WTC11 (cell line): ENCODE results near the gene POMGNT2. TPM values are rescaled to one million over a fixed set of nuclear protein-coding genes. Genes with fewer than 3 reads are reported as not detected.
"Not testable (repeated sequence)": the region's sequence is repeated elsewhere in the genome, so short reads cannot be mapped to it uniquely, and the experiment has no call there.

ENCODE experiments used
- ATAC-seq: fragments of 200-7000 bp; cut with Tn5 transposase; 2 replicates; pipeline ENCODE4 v1.10.0; 2021; ENCODE audit warnings: mild to moderate bottlenecking, moderate library complexity
- CTCF ChIA-PET: fragments of 300-600 bp; sonication (Branson Sonifier 250); formaldehyde crosslinking; loops from one replicate; lab custom pipeline; 2021; ENCODE audit warnings: antibody characterized with exemption; lab: Charles Lee
- POLR2A ChIA-PET: fragments of 350-600 bp; sonication (Branson Sonifier 250); formaldehyde crosslinking; loops from one replicate; lab custom pipeline; 2021; ENCODE audit warnings: antibody characterized with exemption; lab: Charles Lee
- DNase-seq: peaks from one replicate; pipeline ENCODE4 v3.0.0; 2021; ENCODE audit warnings: low spot score
- H3K27ac Mint-ChIP-seq: 2 replicates; pipeline ENCODE4 v1.8.0; 2021; ENCODE audit warnings: mixed read lengths
- H3K27me3 Mint-ChIP-seq: 2 replicates; pipeline ENCODE4 v1.8.0; 2021; ENCODE audit warnings: low read depth, mild to moderate bottlenecking, moderate library complexity, mixed read lengths
- H3K36me3 Mint-ChIP-seq: 2 replicates; pipeline ENCODE4 v1.8.0; 2021; ENCODE audit warnings: mixed read lengths
- H3K4me1 Mint-ChIP-seq: 2 replicates; pipeline ENCODE4 v1.8.0; 2022; ENCODE audit warnings: mixed read lengths
- H3K4me3 Mint-ChIP-seq: 2 replicates; pipeline ENCODE4 v1.8.0; 2021; ENCODE audit warnings: mild to moderate bottlenecking, moderate library complexity, mixed read lengths
- H3K9me3 Mint-ChIP-seq: 2 replicates; pipeline ENCODE4 v1.8.0; 2021; ENCODE audit warnings: mixed read lengths
- IRF2 ChIP-seq: sonication (generic); formaldehyde crosslinking; IDR thresholded peaks from 2 replicates; pipeline ENCODE4 v1.8.0; 2022; ENCODE audit warnings: low read depth, missing genetic modification reagents, borderline replicate concordance
- JUN ChIP-seq: sonication (generic); formaldehyde crosslinking; IDR thresholded peaks from 2 replicates; pipeline ENCODE4 v1.8.0; 2023; ENCODE audit warnings: mild to moderate bottlenecking, missing genetic modification reagents
- MYBL2 ChIP-seq: sonication (generic); formaldehyde crosslinking; IDR thresholded peaks from 2 replicates; pipeline ENCODE4 v1.8.1; 2023; ENCODE audit warnings: mild to moderate bottlenecking, moderate library complexity, missing genetic modification reagents
- NFATC4 ChIP-seq: fragments of 250-450 bp; sonication (Bioruptor Pico); IDR thresholded peaks from 2 replicates; pipeline ENCODE4 v1.9.0; 2021; ENCODE audit warnings: mild to moderate bottlenecking
- OVOL2 ChIP-seq: fragments of 250-450 bp; sonication (Bioruptor Pico); IDR thresholded peaks from 2 replicates; pipeline ENCODE4 v1.9.0; 2021; ENCODE audit warnings: mild to moderate bottlenecking, borderline replicate concordance
- SMAD4 ChIP-seq: sonication (generic); formaldehyde crosslinking; IDR thresholded peaks from 2 replicates; pipeline ENCODE4 v1.8.0; 2022; ENCODE audit warnings: mild to moderate bottlenecking, missing genetic modification reagents
- SOX15 ChIP-seq: fragments of 250-450 bp; sonication (Bioruptor Pico); IDR thresholded peaks from 2 replicates; pipeline ENCODE4 v1.9.0; 2021; ENCODE audit warnings: mild to moderate bottlenecking
- ZBTB21 ChIP-seq: sonication (generic); formaldehyde crosslinking; IDR thresholded peaks from 2 replicates; pipeline ENCODE4 v1.8.1; 2023; ENCODE audit warnings: mild to moderate bottlenecking, missing genetic modification reagents, borderline replicate concordance
- ZNF121 ChIP-seq: sonication (generic); formaldehyde crosslinking; IDR thresholded peaks from 2 replicates; pipeline ENCODE4 v1.8.0; 2023; ENCODE audit warnings: missing genetic modification reagents
- ZNF317 ChIP-seq: sonication (generic); formaldehyde crosslinking; IDR thresholded peaks from 2 replicates; pipeline ENCODE4 v1.8.1; 2023; ENCODE audit warnings: low read depth, mild to moderate bottlenecking, moderate library complexity, missing genetic modification reagents, borderline replicate concordance
- ZNF671 ChIP-seq: fragments of 250-450 bp; sonication (Bioruptor Pico); IDR thresholded peaks from 2 replicates; pipeline ENCODE4 v1.8.0; 2021; ENCODE audit warnings: mild to moderate bottlenecking
- total RNA-seq: library from RNA; stranded (reverse); gene quantifications from 3 replicates; pipeline ENCODE4 v1.2.3, GENCODE V29; 2021
- TF ChIP-seq, protein P1 (sequence below): fragments of 250-450 bp; sonication (Bioruptor Pico); IDR thresholded peaks from 2 replicates; pipeline ENCODE4 v2.1.2; 2022; ENCODE audit warnings: mild to moderate bottlenecking, moderate library complexity
- TF ChIP-seq, protein P2 (sequence below): fragments of 200-600 bp; IDR thresholded peaks from 2 replicates; pipeline ENCODE4 v1.8.0; 2022; ENCODE audit warnings: antibody characterized with exemption
- TF ChIP-seq, protein P3 (sequence below): sonication (generic); formaldehyde crosslinking; IDR thresholded peaks from 2 replicates; pipeline ENCODE4 v1.8.1; 2023; ENCODE audit warnings: mild to moderate bottlenecking, missing genetic modification reagents
- TF ChIP-seq, protein P4 (sequence below): fragments of 250-450 bp; sonication (Bioruptor Pico); IDR thresholded peaks from 2 replicates; pipeline ENCODE4 v1.9.0; 2021; ENCODE audit warnings: mild to moderate bottlenecking, borderline replicate concordance
- TF ChIP-seq, protein P5 (sequence below): fragments of 250-450 bp; sonication (Bioruptor Pico); IDR thresholded peaks from 2 replicates; pipeline ENCODE4 v1.9.0; 2021; ENCODE audit warnings: mild to moderate bottlenecking
- TF ChIP-seq, protein P6 (sequence below): fragments of 250-450 bp; sonication (Bioruptor Pico); IDR thresholded peaks from 2 replicates; pipeline ENCODE4 v1.8.0; 2021; ENCODE audit warnings: mild to moderate bottlenecking
- TF ChIP-seq, protein P7 (sequence below): sonication (generic); formaldehyde crosslinking; IDR thresholded peaks from 2 replicates; pipeline ENCODE4 v1.8.0; 2022; ENCODE audit warnings: mild to moderate bottlenecking, missing genetic modification reagents
- TF ChIP-seq, protein P8 (sequence below): sonication (generic); formaldehyde crosslinking; IDR thresholded peaks from 2 replicates; pipeline ENCODE4 v1.8.1; 2023; ENCODE audit warnings: mild to moderate bottlenecking, missing genetic modification reagents

Gene POMGNT2
- total RNA-seq, 1 experiment from 2014 or later: 12.5 TPM

DNA sequence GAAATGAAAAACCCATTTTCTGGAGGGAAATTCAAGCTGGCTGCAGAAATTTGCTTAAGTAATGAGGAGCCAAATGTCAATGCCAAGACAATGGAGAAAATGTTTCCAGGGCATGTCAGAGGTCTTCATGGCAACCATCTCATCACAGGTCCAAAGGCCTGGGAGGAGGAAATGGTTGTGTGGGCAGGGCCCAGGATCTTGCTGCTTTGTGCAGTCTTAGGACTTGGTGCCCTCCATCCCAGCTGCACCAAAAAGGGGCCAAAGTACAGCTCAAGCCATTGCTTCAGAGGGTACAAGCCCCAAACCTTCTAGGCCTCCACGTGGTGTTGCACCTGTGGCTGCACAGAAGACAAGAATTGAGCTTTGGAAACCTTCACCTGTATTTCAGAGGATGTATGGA is 59.3 kb downstream of the POMGNT2 start (continued):
- TF ChIP-seq JUN (CRISPR knock-in tag) (no peak), SMAD4 (no peak)
- TF ChIP-seq, protein P1, sequence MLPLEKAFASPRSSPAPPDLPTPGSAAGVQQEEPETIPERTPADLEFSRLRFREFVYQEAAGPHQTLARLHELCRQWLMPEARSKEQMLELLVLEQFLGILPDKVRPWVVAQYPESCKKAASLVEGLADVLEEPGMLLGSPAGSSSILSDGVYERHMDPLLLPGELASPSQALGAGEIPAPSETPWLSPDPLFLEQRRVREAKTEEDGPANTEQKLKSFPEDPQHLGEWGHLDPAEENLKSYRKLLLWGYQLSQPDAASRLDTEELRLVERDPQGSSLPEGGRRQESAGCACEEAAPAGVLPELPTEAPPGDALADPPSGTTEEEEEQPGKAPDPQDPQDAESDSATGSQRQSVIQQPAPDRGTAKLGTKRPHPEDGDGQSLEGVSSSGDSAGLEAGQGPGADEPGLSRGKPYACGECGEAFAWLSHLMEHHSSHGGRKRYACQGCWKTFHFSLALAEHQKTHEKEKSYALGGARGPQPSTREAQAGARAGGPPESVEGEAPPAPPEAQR (CRISPR knock-in tag): no peak
- TF ChIP-seq, protein P2, sequence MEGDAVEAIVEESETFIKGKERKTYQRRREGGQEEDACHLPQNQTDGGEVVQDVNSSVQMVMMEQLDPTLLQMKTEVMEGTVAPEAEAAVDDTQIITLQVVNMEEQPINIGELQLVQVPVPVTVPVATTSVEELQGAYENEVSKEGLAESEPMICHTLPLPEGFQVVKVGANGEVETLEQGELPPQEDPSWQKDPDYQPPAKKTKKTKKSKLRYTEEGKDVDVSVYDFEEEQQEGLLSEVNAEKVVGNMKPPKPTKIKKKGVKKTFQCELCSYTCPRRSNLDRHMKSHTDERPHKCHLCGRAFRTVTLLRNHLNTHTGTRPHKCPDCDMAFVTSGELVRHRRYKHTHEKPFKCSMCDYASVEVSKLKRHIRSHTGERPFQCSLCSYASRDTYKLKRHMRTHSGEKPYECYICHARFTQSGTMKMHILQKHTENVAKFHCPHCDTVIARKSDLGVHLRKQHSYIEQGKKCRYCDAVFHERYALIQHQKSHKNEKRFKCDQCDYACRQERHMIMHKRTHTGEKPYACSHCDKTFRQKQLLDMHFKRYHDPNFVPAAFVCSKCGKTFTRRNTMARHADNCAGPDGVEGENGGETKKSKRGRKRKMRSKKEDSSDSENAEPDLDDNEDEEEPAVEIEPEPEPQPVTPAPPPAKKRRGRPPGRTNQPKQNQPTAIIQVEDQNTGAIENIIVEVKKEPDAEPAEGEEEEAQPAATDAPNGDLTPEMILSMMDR: no peak
- TF ChIP-seq, protein P3, sequence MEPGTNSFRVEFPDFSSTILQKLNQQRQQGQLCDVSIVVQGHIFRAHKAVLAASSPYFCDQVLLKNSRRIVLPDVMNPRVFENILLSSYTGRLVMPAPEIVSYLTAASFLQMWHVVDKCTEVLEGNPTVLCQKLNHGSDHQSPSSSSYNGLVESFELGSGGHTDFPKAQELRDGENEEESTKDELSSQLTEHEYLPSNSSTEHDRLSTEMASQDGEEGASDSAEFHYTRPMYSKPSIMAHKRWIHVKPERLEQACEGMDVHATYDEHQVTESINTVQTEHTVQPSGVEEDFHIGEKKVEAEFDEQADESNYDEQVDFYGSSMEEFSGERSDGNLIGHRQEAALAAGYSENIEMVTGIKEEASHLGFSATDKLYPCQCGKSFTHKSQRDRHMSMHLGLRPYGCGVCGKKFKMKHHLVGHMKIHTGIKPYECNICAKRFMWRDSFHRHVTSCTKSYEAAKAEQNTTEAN (CRISPR knock-in tag): no peak

DNA sequence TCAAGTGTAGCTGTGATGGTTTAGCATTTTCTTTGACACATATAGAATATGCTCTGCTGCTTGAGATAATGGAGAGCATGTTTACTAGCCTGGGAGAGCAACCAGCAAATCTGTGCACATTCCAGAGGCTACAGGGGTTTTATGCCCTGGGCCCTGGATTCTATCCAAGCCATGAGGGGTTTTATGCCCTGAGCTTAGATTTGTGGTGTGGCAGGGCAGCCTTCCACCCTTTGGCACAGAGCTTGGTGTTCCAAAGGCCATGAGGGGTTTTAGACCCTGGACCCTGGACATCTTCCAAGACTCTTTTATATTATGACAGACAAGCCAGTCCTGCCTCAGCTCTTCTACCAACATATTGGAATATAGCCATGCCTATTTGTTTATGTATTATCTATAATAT is 60.8 kb downstream of the POMGNT2 start:
- H3K4me3 Mint-ChIP-seq, CTCF ChIA-PET, H3K27ac Mint-ChIP-seq, ATAC-seq, POLR2A ChIA-PET, DNase-seq, H3K4me1 Mint-ChIP-seq, H3K27me3 Mint-ChIP-seq: not testable (repeated sequence)
- peaks cover 44% of the 10 kb centered on the region for H3K36me3 Mint-ChIP-seq
- peaks cover 71% of the 10 kb centered on the region for H3K9me3 Mint-ChIP-seq

DNA sequence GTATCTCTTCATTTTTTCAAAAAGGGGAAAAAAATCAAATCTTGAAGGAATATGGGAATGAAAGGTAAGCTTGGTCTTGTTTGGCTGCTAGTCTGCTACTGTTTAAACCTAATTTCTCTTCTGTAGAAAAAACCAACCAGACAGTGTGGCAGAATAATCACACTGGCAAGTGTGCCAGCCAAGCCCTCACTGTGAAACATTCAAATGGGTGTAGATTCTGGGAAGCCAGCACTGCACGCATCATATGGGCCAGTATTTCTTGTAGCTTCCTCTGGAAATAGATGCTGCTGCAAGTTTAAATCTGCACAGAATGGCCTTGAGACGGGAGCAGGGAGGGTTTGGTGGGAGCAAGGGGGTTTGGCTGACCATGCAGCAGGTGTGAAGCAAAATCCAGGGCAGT is 62.1 kb downstream of the POMGNT2 start:
- H3K27ac Mint-ChIP-seq: no peak overlapping the region
- peaks cover 59% of the 10 kb centered on the region for H3K9me3 Mint-ChIP-seq
- H3K27me3 Mint-ChIP-seq: peaks cover 3% of the 10 kb centered on the region; the same call in 1 of the 2 replicates
- ChIA-PET CTCF (no interaction called here), POLR2A (no interaction called here)
- no peaks in the 10 kb centered on the region for H3K4me1 Mint-ChIP-seq
- H3K36me3 Mint-ChIP-seq: peaks cover 44% of the 10 kb centered on the region
- no peak overlapping the region for H3K4me3 Mint-ChIP-seq
- ATAC-seq: no peak
- DNase-seq: no peak
- TF ChIP-seq ZNF317 (CRISPR knock-in tag): no peak
- TF ChIP-seq MYBL2 (CRISPR knock-in tag): no peak
- TF ChIP-seq, protein P4, sequence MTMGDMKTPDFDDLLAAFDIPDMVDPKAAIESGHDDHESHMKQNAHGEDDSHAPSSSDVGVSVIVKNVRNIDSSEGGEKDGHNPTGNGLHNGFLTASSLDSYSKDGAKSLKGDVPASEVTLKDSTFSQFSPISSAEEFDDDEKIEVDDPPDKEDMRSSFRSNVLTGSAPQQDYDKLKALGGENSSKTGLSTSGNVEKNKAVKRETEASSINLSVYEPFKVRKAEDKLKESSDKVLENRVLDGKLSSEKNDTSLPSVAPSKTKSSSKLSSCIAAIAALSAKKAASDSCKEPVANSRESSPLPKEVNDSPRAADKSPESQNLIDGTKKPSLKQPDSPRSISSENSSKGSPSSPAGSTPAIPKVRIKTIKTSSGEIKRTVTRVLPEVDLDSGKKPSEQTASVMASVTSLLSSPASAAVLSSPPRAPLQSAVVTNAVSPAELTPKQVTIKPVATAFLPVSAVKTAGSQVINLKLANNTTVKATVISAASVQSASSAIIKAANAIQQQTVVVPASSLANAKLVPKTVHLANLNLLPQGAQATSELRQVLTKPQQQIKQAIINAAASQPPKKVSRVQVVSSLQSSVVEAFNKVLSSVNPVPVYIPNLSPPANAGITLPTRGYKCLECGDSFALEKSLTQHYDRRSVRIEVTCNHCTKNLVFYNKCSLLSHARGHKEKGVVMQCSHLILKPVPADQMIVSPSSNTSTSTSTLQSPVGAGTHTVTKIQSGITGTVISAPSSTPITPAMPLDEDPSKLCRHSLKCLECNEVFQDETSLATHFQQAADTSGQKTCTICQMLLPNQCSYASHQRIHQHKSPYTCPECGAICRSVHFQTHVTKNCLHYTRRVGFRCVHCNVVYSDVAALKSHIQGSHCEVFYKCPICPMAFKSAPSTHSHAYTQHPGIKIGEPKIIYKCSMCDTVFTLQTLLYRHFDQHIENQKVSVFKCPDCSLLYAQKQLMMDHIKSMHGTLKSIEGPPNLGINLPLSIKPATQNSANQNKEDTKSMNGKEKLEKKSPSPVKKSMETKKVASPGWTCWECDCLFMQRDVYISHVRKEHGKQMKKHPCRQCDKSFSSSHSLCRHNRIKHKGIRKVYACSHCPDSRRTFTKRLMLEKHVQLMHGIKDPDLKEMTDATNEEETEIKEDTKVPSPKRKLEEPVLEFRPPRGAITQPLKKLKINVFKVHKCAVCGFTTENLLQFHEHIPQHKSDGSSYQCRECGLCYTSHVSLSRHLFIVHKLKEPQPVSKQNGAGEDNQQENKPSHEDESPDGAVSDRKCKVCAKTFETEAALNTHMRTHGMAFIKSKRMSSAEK: no peak
- TF ChIP-seq IRF2: no peak
- TF ChIP-seq ZBTB21 (CRISPR knock-in tag): no peak
- TF ChIP-seq, protein P5, sequence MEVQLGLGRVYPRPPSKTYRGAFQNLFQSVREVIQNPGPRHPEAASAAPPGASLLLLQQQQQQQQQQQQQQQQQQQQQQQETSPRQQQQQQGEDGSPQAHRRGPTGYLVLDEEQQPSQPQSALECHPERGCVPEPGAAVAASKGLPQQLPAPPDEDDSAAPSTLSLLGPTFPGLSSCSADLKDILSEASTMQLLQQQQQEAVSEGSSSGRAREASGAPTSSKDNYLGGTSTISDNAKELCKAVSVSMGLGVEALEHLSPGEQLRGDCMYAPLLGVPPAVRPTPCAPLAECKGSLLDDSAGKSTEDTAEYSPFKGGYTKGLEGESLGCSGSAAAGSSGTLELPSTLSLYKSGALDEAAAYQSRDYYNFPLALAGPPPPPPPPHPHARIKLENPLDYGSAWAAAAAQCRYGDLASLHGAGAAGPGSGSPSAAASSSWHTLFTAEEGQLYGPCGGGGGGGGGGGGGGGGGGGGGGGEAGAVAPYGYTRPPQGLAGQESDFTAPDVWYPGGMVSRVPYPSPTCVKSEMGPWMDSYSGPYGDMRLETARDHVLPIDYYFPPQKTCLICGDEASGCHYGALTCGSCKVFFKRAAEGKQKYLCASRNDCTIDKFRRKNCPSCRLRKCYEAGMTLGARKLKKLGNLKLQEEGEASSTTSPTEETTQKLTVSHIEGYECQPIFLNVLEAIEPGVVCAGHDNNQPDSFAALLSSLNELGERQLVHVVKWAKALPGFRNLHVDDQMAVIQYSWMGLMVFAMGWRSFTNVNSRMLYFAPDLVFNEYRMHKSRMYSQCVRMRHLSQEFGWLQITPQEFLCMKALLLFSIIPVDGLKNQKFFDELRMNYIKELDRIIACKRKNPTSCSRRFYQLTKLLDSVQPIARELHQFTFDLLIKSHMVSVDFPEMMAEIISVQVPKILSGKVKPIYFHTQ (CRISPR knock-in tag): no peak
- TF ChIP-seq, protein P6, sequence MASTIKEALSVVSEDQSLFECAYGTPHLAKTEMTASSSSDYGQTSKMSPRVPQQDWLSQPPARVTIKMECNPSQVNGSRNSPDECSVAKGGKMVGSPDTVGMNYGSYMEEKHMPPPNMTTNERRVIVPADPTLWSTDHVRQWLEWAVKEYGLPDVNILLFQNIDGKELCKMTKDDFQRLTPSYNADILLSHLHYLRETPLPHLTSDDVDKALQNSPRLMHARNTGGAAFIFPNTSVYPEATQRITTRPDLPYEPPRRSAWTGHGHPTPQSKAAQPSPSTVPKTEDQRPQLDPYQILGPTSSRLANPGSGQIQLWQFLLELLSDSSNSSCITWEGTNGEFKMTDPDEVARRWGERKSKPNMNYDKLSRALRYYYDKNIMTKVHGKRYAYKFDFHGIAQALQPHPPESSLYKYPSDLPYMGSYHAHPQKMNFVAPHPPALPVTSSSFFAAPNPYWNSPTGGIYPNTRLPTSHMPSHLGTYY (CRISPR knock-in tag): no peak
- TF ChIP-seq, protein P7, sequence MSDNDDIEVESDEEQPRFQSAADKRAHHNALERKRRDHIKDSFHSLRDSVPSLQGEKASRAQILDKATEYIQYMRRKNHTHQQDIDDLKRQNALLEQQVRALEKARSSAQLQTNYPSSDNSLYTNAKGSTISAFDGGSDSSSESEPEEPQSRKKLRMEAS (CRISPR knock-in tag): no peak
- no peak for TF ChIP-seq ZNF671 (CRISPR knock-in tag)
- TF ChIP-seq SOX15 (CRISPR knock-in tag): no peak
- no peak for TF ChIP-seq OVOL2 (CRISPR knock-in tag)
- TF ChIP-seq, protein P8, sequence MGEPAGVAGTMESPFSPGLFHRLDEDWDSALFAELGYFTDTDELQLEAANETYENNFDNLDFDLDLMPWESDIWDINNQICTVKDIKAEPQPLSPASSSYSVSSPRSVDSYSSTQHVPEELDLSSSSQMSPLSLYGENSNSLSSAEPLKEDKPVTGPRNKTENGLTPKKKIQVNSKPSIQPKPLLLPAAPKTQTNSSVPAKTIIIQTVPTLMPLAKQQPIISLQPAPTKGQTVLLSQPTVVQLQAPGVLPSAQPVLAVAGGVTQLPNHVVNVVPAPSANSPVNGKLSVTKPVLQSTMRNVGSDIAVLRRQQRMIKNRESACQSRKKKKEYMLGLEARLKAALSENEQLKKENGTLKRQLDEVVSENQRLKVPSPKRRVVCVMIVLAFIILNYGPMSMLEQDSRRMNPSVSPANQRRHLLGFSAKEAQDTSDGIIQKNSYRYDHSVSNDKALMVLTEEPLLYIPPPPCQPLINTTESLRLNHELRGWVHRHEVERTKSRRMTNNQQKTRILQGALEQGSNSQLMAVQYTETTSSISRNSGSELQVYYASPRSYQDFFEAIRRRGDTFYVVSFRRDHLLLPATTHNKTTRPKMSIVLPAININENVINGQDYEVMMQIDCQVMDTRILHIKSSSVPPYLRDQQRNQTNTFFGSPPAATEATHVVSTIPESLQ (CRISPR knock-in tag): no peak
- no peak for TF ChIP-seq ZNF121
- TF ChIP-seq NFATC4 (CRISPR knock-in tag): no peak
